ENCODE results near the gene GALNT17.
"Not testable (repeated sequence)": the region's sequence is repeated elsewhere in the genome, so short reads cannot be mapped to it uniquely, and the experiment has no call there.

GALNT17 gene

DNA sequence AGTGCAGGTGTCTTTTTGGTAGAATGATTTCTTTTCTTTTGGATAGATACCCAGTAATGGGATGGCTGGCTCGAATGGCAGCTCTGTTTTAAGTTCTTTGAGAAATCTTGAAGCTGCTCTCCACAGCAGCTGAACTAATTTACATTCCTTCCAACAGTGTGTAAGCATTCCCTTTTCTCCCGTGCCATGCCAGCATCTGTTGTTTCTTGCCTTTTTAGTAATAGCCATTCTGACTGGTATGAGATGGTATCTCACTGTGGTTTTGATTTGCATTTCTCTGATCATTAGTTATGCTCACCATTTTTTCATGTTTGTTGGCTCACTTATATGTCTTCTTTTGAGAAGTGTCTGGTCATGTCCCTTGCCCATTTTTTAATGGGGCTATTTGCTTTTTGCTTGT, 486.3 kb downstream of the GALNT17 start:
- DNase-seq (ENCODE audit: low spot score) = no peak
- in situ Hi-C loops (cut with MboI; ENCODE audit: low sequenced_read_pairs, unreplicated experiment) = no loop called here
- TF ChIP-seq, protein P1, sequence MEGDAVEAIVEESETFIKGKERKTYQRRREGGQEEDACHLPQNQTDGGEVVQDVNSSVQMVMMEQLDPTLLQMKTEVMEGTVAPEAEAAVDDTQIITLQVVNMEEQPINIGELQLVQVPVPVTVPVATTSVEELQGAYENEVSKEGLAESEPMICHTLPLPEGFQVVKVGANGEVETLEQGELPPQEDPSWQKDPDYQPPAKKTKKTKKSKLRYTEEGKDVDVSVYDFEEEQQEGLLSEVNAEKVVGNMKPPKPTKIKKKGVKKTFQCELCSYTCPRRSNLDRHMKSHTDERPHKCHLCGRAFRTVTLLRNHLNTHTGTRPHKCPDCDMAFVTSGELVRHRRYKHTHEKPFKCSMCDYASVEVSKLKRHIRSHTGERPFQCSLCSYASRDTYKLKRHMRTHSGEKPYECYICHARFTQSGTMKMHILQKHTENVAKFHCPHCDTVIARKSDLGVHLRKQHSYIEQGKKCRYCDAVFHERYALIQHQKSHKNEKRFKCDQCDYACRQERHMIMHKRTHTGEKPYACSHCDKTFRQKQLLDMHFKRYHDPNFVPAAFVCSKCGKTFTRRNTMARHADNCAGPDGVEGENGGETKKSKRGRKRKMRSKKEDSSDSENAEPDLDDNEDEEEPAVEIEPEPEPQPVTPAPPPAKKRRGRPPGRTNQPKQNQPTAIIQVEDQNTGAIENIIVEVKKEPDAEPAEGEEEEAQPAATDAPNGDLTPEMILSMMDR (IDR thresholded peaks at IDR 0.05; ENCODE audit: borderline replicate concordance, control extremely low read depth, extremely low read depth, insufficient read depth, missing control alignments) = no peak

DNA sequence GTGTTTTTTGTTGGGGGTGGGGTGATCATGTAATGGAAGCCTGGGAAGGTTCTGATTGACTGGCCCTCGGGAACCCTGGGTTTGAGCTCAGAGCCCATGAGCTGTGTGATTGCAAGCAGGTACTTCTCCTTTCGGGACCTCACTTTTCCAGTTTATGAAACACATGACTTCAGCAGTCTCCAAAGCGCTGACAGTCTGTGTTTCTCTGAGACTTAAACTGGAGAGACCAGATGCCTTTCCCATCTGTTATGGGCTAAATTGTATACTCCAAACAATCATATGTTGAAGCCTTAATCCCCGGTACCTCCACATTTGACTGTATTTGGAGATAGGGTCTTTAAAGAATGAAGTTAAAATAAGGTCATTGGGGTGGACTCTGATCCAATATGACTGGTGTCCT, 493.6 kb downstream of the GALNT17 start:
- TF ChIP-seq, protein P1 (IDR thresholded peaks at IDR 0.05; ENCODE audit: borderline replicate concordance, control extremely low read depth, extremely low read depth, insufficient read depth, missing control alignments) = no peak
- no peak for DNase-seq (ENCODE audit: low spot score)
- in situ Hi-C loops (cut with MboI; ENCODE audit: low sequenced_read_pairs, unreplicated experiment) = no loop called here

DNA sequence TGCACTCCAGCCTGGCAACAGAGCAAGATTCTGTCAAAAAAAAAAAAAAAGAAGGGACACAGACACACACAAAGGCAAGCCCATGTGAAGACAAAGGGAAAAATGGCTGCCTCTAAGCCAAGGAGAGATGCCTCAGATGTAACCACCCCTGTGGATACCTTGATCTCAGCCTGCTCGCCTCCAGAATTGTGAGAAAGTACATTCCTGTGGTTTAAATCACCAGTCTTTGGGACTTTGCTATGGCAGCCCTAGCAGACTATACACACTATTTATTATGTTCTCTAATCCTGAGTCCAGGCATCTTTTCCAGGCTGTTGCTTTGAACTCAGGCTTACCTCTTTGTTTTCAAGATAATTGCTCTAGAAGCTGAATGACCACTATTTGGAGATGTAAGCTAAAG, 494.3 kb downstream of the GALNT17 start:
- in situ Hi-C loops (cut with MboI; ENCODE audit: low sequenced_read_pairs, unreplicated experiment) = no loop called here
- DNase-seq (ENCODE audit: low spot score) = no peak

DNA sequence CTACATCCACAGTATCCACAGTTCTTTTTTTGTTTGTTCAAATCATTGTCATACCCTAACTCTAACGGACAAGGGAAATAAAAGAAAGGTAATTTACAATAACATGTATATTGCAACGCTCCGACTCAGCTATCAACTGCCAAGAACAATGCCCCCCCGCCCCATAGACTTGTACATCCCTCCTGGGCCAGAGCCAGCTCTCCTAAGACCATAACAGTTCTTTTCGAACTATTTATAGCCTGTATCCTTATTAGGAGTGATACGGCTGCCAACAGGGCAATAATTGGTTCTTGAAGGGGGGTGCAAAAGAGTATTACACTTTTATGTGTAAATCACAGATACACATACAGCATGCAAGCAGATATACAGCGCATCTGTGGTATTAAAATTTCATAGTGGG, 495.7 kb downstream of the GALNT17 start:
- DNase-seq (ENCODE audit: low spot score) = no peak
- TF ChIP-seq, protein P1 (IDR thresholded peaks at IDR 0.05; ENCODE audit: borderline replicate concordance, control extremely low read depth, extremely low read depth, insufficient read depth, missing control alignments) = no peak
- in situ Hi-C loops (cut with MboI; ENCODE audit: low sequenced_read_pairs, unreplicated experiment) = no loop called here

More for the DNA sequence above, 494.3 kb downstream of the GALNT17 start:
- TF ChIP-seq, protein P1 (IDR thresholded peaks at IDR 0.05; ENCODE audit: borderline replicate concordance, control extremely low read depth, extremely low read depth, insufficient read depth, missing control alignments) = no peak

DNA sequence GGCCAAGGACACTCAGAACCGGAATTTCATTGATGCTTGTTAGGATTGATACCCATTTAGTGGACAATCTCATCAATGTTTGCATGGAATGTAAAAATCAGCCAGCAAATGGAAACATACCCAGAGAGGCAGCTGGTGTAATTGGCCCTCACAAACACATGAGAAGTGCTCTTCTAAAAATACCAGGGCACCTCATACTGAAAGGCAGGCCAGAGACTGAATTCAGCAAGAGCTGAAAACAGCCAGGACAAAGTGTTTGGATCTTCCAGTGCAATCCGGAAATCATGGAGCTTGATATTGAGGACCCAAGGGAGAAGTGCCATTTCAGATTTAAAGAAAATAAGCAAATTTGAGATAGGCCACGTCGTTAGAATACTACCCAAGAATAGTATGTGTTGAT, 498.6 kb downstream of the GALNT17 start:
- in situ Hi-C loops (cut with MboI; ENCODE audit: low sequenced_read_pairs, unreplicated experiment) = no loop called here
- DNase-seq (ENCODE audit: low spot score) = no peak
- TF ChIP-seq, protein P1 (IDR thresholded peaks at IDR 0.05; ENCODE audit: borderline replicate concordance, control extremely low read depth, extremely low read depth, insufficient read depth, missing control alignments) = no peak

DNA sequence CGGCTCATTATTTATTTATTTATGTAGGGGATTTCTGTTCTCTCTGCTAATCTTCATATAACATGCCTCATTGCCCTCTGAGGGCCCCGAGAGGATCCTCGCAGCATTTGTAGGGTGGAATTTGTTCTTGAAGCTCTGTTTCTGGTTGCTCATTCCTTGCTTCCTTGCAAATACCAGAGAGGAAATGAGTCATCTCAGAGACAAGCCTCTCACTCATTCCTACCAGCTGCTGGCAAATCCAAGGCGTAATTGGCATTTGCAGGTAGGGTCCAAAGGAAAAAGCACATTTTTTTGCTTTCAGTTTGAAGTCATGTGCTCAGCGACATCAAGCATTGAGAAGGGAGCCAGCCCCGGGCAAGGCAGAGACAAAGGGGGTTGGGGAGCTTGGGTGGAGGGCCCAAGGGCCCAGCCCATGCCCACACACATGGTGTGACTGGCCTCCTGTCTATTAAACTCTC, 501.6 kb downstream of the GALNT17 start:
- in situ Hi-C loops (cut with MboI; ENCODE audit: low sequenced_read_pairs, unreplicated experiment) = no loop called here
- DNase-seq (ENCODE audit: low spot score) = no peak
- TF ChIP-seq, protein P1 (IDR thresholded peaks at IDR 0.05; ENCODE audit: borderline replicate concordance, control extremely low read depth, extremely low read depth, insufficient read depth, missing control alignments) = no peak

DNA sequence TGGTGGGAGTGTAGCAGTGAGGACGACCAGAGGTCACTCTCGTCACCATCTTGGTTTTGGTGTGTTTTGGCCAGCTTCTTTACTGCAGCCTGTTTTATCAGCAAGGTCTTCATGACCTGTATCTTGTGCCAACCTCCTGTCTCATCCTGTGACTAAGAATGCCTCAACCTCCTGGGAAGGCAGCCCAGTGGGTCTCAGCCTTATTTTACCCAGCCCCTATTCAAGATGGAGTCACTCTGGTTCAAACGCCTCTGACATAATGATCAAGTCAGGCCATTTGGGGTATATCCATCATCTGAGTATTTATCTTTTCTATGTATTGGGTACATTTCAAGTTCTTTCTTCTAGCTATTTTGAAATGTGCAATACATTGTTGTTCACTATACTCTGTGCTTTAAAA, 503.9 kb downstream of the GALNT17 start:
- in situ Hi-C loops (cut with MboI; ENCODE audit: low sequenced_read_pairs, unreplicated experiment); DNase-seq (ENCODE audit: low spot score): not testable (repeated sequence)
